Peyer's patch (tissue), 4 donors: Measurements from ENCODE around the gene GIMAP2. TPM values are rescaled to one million over a fixed set of nuclear protein-coding genes. Genes with fewer than 3 reads are reported as not detected.

Experiments
- DNase-seq, 3 donors: peaks; one replicate each; pipeline ENCODE4 v3.0.0-alpha.2; 2017 to 2019
- H3K27ac ChIP-seq, 4 donors: fragments of 200-600 bp; sonication (generic); one replicate each; pipeline ENCODE4 v1.5.1; 2016 to 2019
- H3K27me3 ChIP-seq, 2 donors: fragments of 200-600 bp; sonication (generic); one replicate each; pipeline ENCODE4 v1.5.1; 2019
- H3K36me3 ChIP-seq, 3 donors: fragments of 200-600 bp; sonication (generic); one replicate each; pipeline ENCODE4 v1.5.1; 2016 to 2019
- H3K4me1 ChIP-seq, 4 donors: fragments of 200-600 bp; sonication (generic); one replicate each; pipeline ENCODE4 v1.5.1; 2016 to 2019
- H3K4me3 ChIP-seq, 4 donors: fragments of 200-600 bp; sonication (generic); 1 replicate in 3 of 4; 2 replicates in 1 of 4; pipeline ENCODE4 v1.5.1; 2016 to 2019; ENCODE audit warnings: mild to moderate bottlenecking in 1 of 4
- H3K9me3 ChIP-seq, 4 donors: fragments of 200-600 bp; sonication (generic); one replicate each; pipeline ENCODE4 v1.5.1; 2016 to 2019; ENCODE audit warnings: mild to moderate bottlenecking in 1 of 4
- POLR2A ChIP-seq, 2 donors: fragments of 450-650 bp; IDR thresholded peaks; one replicate each; pipeline ENCODE4 v1.5.1; 2017; ENCODE audit warnings: antibody characterized with exemption in 2 of 2, mild to moderate bottlenecking in 2 of 2, moderate library complexity in 2 of 2
- total RNA-seq, 4 donors: library from RNA; depleted of rRNA; stranded (reverse); fragments of >200 nt; gene quantifications; one replicate each; pipeline ENCODE4 v1.1.0, GENCODE V29; 2016
- TF ChIP-seq, protein P1 (sequence below), 6 experiments: fragments of 450-650 bp in 4 of 6; fragments of 200-600 bp in 2 of 6; sonication (generic) in 1 of 6; IDR thresholded peaks; one replicate each; pipeline ENCODE4 v1.5.1; 2017 to 2019; ENCODE audit warnings: antibody characterized with exemption in 6 of 6, mild to moderate bottlenecking in 3 of 6, moderate library complexity in 1 of 6

Gene GIMAP2
- total RNA-seq, 4 donors from 2014 or later: 4.8 to 17.3 (median 9.1) TPM

DNA sequence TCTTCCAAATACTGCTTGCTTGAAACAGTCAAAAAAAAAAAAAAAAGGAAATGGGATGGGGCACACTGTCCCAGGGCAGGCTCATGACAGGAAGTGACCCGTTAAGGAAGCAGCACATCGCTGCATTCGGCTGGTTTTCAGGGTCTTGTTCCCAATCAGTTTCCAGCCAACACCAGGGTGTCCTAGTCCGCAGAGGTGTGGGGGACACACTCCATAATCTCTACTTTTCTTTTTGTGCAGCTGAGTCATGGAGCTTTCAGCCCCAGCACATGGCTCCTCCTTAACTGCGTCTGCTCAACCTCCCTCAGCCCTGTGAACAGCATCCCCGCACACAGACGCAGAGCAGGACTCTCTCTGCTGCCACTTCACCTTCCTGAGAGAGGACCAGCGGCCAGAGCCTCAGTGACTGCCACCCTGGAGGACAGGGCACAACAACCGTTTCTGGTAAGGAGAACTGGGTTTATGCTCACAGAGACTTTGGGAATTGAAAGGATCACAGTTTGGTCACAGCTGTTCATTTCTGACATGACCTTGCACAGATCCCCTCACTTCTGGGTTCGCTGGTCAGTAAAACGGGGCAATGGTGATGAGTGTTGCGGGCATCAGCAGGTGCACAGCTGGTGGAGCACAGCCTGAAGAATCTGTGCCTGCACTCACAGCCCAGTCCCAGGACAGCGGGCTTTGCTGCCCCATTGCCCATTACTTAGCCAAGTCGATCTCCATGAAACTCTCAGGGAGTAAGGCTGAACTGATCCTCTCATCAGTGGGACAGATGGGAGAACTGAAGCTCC, 52.0 kb downstream of the GIMAP2 start, which contains the start of gene GIMAP5:
TSS of gene GIMAP5 (plus strand) at position 154 of the 791 bp plus-strand sequence. CDS start 3,467 bp downstream, outside the sequence.
- peak in 2 of 3 donors; percentile 51 to 68 for DNase-seq
- H3K9me3 ChIP-seq: no peaks in the 10 kb centered on the region
- peak within 1 kb of the TSS; percentile 41 to 61 (median 52) for H3K4me3 ChIP-seq
- peak within 1 kb of the TSS; percentile 68 to 86 (median 71) for H3K27ac ChIP-seq
- TF ChIP-seq, protein P1, sequence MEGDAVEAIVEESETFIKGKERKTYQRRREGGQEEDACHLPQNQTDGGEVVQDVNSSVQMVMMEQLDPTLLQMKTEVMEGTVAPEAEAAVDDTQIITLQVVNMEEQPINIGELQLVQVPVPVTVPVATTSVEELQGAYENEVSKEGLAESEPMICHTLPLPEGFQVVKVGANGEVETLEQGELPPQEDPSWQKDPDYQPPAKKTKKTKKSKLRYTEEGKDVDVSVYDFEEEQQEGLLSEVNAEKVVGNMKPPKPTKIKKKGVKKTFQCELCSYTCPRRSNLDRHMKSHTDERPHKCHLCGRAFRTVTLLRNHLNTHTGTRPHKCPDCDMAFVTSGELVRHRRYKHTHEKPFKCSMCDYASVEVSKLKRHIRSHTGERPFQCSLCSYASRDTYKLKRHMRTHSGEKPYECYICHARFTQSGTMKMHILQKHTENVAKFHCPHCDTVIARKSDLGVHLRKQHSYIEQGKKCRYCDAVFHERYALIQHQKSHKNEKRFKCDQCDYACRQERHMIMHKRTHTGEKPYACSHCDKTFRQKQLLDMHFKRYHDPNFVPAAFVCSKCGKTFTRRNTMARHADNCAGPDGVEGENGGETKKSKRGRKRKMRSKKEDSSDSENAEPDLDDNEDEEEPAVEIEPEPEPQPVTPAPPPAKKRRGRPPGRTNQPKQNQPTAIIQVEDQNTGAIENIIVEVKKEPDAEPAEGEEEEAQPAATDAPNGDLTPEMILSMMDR (IDR thresholded peaks at IDR 0.05): no peak
- peak; percentile 24 to 29 for TF ChIP-seq POLR2A (IDR thresholded peaks at IDR 0.05)
- peaks cover 0 to under 1% (median 0%) of the 10 kb centered on the region in 4 donors for H3K4me1 ChIP-seq
- no peaks in the 10 kb centered on the region for H3K27me3 ChIP-seq
- H3K36me3 ChIP-seq: peaks cover 0 to 13% (median 0%) of the 10 kb centered on the region in 3 donors

- peak overlapping the region; percentile 68 to 86 (median 71) for H3K27ac ChIP-seq
- no peak for TF ChIP-seq POLR2A (IDR thresholded peaks at IDR 0.05)
- TF ChIP-seq, protein P1 (IDR thresholded peaks at IDR 0.05): no peak
- H3K9me3 ChIP-seq: no peaks in the 10 kb centered on the region
- peaks cover 0 to 19% (median 0%) of the 10 kb centered on the region in 3 donors for H3K36me3 ChIP-seq
- DNase-seq: no peak
- no peaks in the 10 kb centered on the region for H3K27me3 ChIP-seq
- H3K4me1 ChIP-seq: peaks cover 0 to 6% (median 0%) of the 10 kb centered on the region in 4 donors
- H3K4me3 ChIP-seq: peak overlapping the region; percentile 41 to 61 (median 52)
Observed at GRCh38 chr7:150738092-150738491, 52.6 kb downstream of the GIMAP2 start.

DNA sequence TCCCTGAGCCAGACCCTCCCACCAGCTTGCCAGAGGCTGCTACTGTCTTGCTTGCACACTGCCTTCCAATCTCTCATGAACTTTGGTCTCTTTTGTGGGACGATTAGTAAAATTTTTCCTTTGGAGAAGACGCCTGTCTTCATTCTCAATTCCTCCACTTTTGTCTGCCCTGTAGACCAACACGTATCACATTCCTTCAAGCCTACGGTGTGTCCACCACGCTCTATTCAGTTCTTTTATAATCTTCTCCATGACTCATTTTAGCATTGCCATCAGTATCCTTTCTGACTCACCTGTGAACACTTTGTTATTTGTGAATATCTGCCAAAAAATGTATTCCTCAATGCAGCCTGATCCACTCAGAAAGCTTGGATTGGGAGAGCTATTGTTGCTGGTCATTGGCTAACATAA, 53.1 kb downstream of the GIMAP2 start:
- Histone ChIP-seq H3K36me3 (peaks cover 0 to 19% (median 0%) of the 10 kb centered on the region in 3 donors), H3K9me3 (no peaks in the 10 kb centered on the region), H3K27me3 (no peaks in the 10 kb centered on the region), H3K4me3 (peak overlapping the region; percentile 41 to 61 (median 52)), H3K27ac (peak overlapping the region; percentile 68 to 86 (median 71)), H3K4me1 (peaks cover 0 to 10% (median 0%) of the 10 kb centered on the region in 4 donors)
- TF ChIP-seq POLR2A (IDR thresholded peaks at IDR 0.05): no peak
- TF ChIP-seq, protein P1 (IDR thresholded peaks at IDR 0.05): no peak
- no peak for DNase-seq

DNA sequence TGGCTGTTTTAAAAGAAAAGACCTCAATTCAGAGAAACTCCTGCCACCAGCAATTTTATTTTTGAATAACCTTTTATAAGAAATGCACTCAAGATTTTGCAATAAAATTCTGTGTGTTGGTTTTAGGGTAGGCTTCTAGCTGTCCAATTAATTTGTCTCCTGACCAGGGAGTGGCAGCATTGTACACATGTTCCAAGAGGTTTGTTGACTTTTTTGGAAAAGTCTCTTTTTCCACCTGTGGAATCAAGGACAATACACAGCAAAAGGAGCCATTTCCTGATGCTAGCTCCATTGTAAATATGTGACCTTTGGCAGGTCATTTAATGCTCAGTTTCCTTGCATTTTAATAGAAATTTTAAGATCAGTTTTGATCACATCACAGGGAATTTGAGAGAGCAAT, 53.5 kb downstream of the GIMAP2 start:
- H3K36me3 ChIP-seq: peaks cover 0 to 19% (median 0%) of the 10 kb centered on the region in 3 donors
- peaks cover 0 to 10% (median 0%) of the 10 kb centered on the region in 4 donors for H3K4me1 ChIP-seq
- H3K27me3 ChIP-seq: no peaks in the 10 kb centered on the region
- H3K9me3 ChIP-seq: no peaks in the 10 kb centered on the region
- H3K27ac ChIP-seq: peak overlapping the region; percentile 68 to 86 (median 71)
- TF ChIP-seq, protein P1 (IDR thresholded peaks at IDR 0.05): peak in 2 of 6 experiments; percentile 29 to 33
- no peak for TF ChIP-seq POLR2A (IDR thresholded peaks at IDR 0.05)
- DNase-seq: no peak
- H3K4me3 ChIP-seq: peak overlapping the region; percentile 41 to 61 (median 52)

DNA sequence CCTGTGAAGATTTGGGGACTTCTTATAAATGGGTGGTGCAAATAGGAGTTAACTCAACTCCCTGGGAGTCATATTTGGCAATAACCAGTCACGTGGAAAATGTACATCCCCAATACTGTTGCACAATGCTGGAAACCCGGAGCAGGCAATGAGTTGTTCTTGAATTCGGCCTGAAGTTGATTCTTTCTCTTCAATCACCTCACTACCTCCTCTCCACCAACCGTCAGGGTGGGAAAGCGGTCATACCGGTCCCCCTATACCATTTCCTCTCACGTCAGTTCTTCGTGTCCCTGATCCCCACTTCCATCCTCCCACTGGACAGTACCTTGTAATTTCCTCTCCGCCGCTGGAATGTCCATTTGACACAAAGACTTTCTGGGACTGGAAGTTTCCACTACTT, 54.5 kb downstream of the GIMAP2 start:
- peaks cover 0 to 10% (median 0%) of the 10 kb centered on the region in 4 donors for H3K4me1 ChIP-seq
- peak overlapping the region; percentile 11 to 68 (median 37) for H3K27ac ChIP-seq
- peaks cover 0 to 19% (median 0%) of the 10 kb centered on the region in 3 donors for H3K36me3 ChIP-seq
- H3K4me3 ChIP-seq: peak overlapping the region; percentile 41 to 61 (median 52)
- no peaks in the 10 kb centered on the region for H3K9me3 ChIP-seq
- H3K27me3 ChIP-seq: no peaks in the 10 kb centered on the region
- no peak for DNase-seq
- TF ChIP-seq, protein P1 (IDR thresholded peaks at IDR 0.05): no peak
- TF ChIP-seq POLR2A (IDR thresholded peaks at IDR 0.05): no peak
